HG02885 (cell line): ENCODE data around the gene BSG.
"Not testable (repeated sequence)": the region's sequence is repeated elsewhere in the genome, so short reads cannot be mapped to it uniquely, and the experiment has no call there.

Experiments used
- ATAC-seq: cut with Tn5 transposase; IDR thresholded peaks from one replicate; pipeline ENCODE4 v1.9.1; 2021; ENCODE audit warnings: mild to moderate bottlenecking; ENCODE audit not compliant: unreplicated experiment, poor library complexity

The BSG gene

GRCh38 chr19:584240-585001 lies 12.0 kb downstream of the BSG start:
- ATAC-seq, result no peak

- not testable (repeated sequence) for ATAC-seq
These were observed 12.8 kb downstream of the BSG start for GRCh38 chr19:585146-585545.

GRCh38 chr19:585551-586110 lies 13.2 kb downstream of the BSG start:
- ATAC-seq, result no peak

GRCh38 chr19:588093-588740 lies 15.8 kb downstream of the BSG start:
- ATAC-seq, result no peak

GRCh38 chr19:588741-589692 lies 16.6 kb downstream of the BSG start:
- no peak for ATAC-seq

- no peak for ATAC-seq
These were observed 17.4 kb downstream of the BSG start, which contains the start of gene HCN2 for GRCh38 chr19:589693-590395. HCN2 (plus strand) TSS chr19:589881; CDS start chr19:589946, 65 bp downstream.

GRCh38 chr19:590396-590745 lies 18.0 kb downstream of the BSG start:
- no peak for ATAC-seq

GRCh38 chr19:590750-591098 lies 18.3 kb downstream of the BSG start:
- ATAC-seq, result no peak

GRCh38 chr19:591099-591958 lies 18.9 kb downstream of the BSG start:
- ATAC-seq, result no peak

GRCh38 chr19:592101-592500 lies 19.7 kb downstream of the BSG start:
- ATAC-seq, result no peak

GRCh38 chr19:593055-593454 lies 20.7 kb downstream of the BSG start:
- ATAC-seq, result no peak

- no peak for ATAC-seq
These were observed 21.1 kb downstream of the BSG start for GRCh38 chr19:593505-593904.

- ATAC-seq, result no peak
These were observed 22.0 kb downstream of the BSG start for GRCh38 chr19:594265-594870.

- ATAC-seq, result no peak
These were observed 23.2 kb downstream of the BSG start for GRCh38 chr19:595326-596262.

GRCh38 chr19:596263-596655 lies 23.9 kb downstream of the BSG start:
- ATAC-seq, result no peak

GRCh38 chr19:597406-598315 lies 25.3 kb downstream of the BSG start:
- no peak for ATAC-seq

GRCh38 chr19:601310-601709 lies 28.9 kb downstream of the BSG start:
- no peak for ATAC-seq
